Nephron (organoid): ENCODE measurements around the gene CDC42SE2.

ENCODE experiments used
- H3K27ac Mint-ChIP-seq, 3 experiments: 2 replicates each; pipeline ENCODE4 v1.8.0; 2020; ENCODE audit warnings: mixed read lengths in 3 of 3, mild to moderate bottlenecking in 2 of 3, moderate library complexity in 1 of 3
- H3K27me3 Mint-ChIP-seq: 2 replicates; pipeline ENCODE4 v1.8.0; 2021; ENCODE audit warnings: low read depth, mild to moderate bottlenecking, moderate library complexity, mixed read lengths
- H3K36me3 Mint-ChIP-seq: 2 replicates; pipeline ENCODE4 v1.8.0; 2020; ENCODE audit warnings: low read depth, mixed read lengths
- H3K4me1 Mint-ChIP-seq: 2 replicates; pipeline ENCODE4 v1.8.0; 2020; ENCODE audit warnings: mixed read lengths
- H3K4me3 Mint-ChIP-seq, 3 experiments: 2 replicates each; pipeline ENCODE4 v1.8.0; 2020; ENCODE audit warnings: mild to moderate bottlenecking in 3 of 3, mixed read lengths in 3 of 3, moderate library complexity in 2 of 3
- H3K9me3 Mint-ChIP-seq: 2 replicates; pipeline ENCODE4 v1.8.0; 2020; ENCODE audit warnings: mixed read lengths
- TF ChIP-seq, protein P1 (sequence below), 3 experiments: fragments of 200-600 bp; sonication (generic); IDR thresholded peaks; one replicate each; pipeline ENCODE4 v1.5.0; 2021; ENCODE audit warnings: antibody characterized with exemption in 3 of 3; ENCODE audit not compliant: unreplicated experiment in 3 of 3

The CDC42SE2 gene

DNA sequence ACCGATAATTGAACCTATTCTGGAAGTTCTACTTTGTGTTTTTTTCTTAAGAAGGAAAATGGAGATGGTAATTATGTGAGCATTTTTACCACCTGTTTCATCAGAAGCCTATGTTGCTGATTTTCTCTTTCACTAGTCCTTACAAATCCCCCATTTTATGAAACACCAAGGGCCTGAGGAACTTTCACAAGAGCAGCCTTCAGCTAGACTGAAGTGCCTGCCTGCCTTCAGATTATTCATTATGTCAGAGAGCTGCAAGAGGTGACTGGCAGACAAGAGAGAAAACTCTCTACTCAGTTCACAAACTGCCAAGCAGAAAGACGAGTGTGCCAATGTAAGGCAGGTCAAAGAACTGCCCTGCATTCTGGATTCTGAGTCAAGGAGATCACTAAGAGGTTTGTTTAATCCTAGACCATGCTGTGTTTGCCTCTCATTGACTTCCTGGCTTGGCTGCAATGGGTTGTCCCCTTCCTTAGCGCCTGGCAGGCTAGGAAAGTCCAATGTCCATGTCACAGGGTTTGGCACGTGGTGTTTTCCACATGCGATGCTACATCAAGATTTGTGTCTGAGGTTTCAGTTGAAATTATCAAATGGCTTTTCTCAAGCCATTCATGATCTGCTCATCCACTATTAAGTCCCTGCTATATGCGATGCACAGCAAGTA lies 143.3 kb downstream of the CDC42SE2 start:
- no peaks in the 10 kb centered on the region for H3K27me3 Mint-ChIP-seq
- no peaks in the 10 kb centered on the region for H3K4me1 Mint-ChIP-seq
- peaks cover 10% of the 10 kb centered on the region for H3K9me3 Mint-ChIP-seq
- TF ChIP-seq, protein P1, sequence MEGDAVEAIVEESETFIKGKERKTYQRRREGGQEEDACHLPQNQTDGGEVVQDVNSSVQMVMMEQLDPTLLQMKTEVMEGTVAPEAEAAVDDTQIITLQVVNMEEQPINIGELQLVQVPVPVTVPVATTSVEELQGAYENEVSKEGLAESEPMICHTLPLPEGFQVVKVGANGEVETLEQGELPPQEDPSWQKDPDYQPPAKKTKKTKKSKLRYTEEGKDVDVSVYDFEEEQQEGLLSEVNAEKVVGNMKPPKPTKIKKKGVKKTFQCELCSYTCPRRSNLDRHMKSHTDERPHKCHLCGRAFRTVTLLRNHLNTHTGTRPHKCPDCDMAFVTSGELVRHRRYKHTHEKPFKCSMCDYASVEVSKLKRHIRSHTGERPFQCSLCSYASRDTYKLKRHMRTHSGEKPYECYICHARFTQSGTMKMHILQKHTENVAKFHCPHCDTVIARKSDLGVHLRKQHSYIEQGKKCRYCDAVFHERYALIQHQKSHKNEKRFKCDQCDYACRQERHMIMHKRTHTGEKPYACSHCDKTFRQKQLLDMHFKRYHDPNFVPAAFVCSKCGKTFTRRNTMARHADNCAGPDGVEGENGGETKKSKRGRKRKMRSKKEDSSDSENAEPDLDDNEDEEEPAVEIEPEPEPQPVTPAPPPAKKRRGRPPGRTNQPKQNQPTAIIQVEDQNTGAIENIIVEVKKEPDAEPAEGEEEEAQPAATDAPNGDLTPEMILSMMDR (IDR thresholded peaks at IDR 0.05; ENCODE audit: unreplicated experiment in 3 of 3) = no peak
- H3K27ac Mint-ChIP-seq = no peak overlapping the region
- H3K36me3 Mint-ChIP-seq = peaks cover 74% of the 10 kb centered on the region
- H3K4me3 Mint-ChIP-seq = no peak overlapping the region

DNA sequence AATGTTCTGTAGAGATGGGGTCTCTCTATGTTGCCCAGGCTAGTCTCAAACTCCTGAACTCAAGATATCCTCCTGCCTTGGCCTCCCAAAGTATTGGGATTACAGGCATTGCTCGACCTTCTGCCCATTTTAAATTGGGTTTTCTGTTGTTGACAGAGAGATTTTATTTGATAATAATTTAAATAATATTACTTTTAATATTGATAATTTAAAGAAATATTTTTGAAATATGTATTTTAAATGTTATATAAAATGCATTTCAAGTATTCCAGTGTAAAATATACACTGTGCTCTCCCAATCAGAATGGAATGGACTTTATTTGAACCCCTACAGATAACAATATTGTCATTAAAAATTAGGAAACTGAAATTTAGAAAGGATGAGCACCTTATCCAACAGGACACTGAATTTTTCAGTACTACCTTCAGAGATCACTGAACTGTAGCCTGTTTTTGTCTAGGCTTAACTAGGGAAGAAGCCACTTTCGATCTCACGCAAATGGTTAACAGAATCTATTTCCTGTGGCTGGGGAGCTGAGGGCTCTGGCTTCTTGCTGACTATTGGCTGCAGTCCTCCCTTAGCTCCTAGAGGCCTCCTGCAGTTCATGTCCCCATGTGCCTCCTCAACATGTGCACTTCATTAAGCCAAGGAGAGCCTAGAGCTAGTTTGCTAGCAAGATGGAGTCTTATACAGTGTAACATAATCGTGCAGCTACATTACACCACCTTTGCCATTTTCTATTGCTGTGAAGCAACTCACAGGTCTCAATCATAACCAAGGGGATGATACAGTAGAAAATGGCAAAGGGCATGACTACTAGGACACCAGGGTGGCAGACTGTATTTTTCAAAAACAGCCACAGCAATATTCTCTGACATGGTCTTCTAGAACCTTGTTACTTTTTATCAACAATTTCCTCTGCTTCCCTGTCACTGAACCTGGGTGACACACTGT lies 150.0 kb downstream of the CDC42SE2 start:
- H3K4me3 Mint-ChIP-seq = no peak overlapping the region
- TF ChIP-seq, protein P1 (IDR thresholded peaks at IDR 0.05; ENCODE audit: unreplicated experiment in 3 of 3) = no peak
- peak overlapping the region in 1 of 3 experiments; percentile 34 for H3K27ac Mint-ChIP-seq
- no peaks in the 10 kb centered on the region for H3K9me3 Mint-ChIP-seq
- peaks cover 25% of the 10 kb centered on the region for H3K36me3 Mint-ChIP-seq
- H3K27me3 Mint-ChIP-seq = no peaks in the 10 kb centered on the region
- no peaks in the 10 kb centered on the region for H3K4me1 Mint-ChIP-seq

DNA sequence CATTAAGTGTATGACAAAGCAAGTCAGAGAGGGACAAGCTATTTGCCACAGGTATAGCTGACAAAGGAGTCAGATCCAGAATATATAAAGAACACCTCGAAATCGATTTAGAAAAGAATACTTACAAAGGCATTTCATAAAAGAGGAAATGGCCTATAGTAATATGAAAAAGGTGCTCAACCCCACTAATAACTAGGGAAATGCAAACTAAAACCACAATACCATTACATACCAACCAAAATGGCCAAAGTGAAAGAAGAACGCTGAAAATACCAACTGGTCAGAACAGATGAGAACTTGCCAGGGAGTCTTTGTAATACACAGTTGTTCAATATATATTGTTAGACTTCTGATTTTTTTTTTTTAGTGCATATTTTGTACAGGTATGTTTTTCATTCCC lies 152.9 kb downstream of the CDC42SE2 start:
- TF ChIP-seq, protein P1 (IDR thresholded peaks at IDR 0.05; ENCODE audit: unreplicated experiment in 3 of 3) = no peak
- no peaks in the 10 kb centered on the region for H3K4me1 Mint-ChIP-seq
- H3K27ac Mint-ChIP-seq = no peak overlapping the region
- H3K36me3 Mint-ChIP-seq = peaks cover 15% of the 10 kb centered on the region
- H3K27me3 Mint-ChIP-seq = no peaks in the 10 kb centered on the region
- H3K4me3 Mint-ChIP-seq = no peak overlapping the region
- H3K9me3 Mint-ChIP-seq = no peaks in the 10 kb centered on the region

DNA sequence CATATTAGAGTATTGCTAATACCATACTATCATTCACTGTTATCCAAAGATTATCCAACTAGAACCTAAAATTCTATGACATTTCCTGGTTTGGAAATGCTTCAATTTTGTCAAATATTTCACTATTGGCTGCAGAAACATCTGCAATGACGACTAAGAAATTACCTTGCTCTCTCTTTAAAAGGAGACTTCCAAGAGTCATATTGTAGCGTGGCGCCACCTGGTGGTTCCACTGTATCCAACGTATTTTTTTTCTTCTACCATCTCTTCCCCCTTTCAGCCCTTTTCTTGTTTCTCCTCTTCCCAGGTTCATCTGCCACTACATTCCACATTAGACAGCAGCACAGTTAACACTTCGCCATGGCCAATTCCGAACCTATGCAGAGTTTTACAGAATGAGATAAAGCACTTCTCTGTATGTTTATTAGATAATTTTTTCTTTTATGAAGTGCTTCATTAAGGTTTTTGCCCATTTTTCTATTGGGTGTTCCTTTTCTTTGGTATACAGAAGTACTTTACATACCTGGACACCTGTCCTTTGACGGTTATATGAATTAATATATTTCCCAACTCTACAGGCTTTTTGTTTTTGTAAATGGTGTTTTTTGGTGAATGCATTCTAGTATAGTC lies 153.5 kb downstream of the CDC42SE2 start:
- Mint-ChIP-seq H3K4me3 (no peak overlapping the region), H3K27ac (no peak overlapping the region), H3K9me3 (no peaks in the 10 kb centered on the region), H3K36me3 (peaks cover 21% of the 10 kb centered on the region), H3K27me3 (no peaks in the 10 kb centered on the region), H3K4me1 (no peaks in the 10 kb centered on the region)
- TF ChIP-seq, protein P1 (IDR thresholded peaks at IDR 0.05; ENCODE audit: unreplicated experiment in 3 of 3) = peak; percentile 75 to 86 (median 81)

DNA sequence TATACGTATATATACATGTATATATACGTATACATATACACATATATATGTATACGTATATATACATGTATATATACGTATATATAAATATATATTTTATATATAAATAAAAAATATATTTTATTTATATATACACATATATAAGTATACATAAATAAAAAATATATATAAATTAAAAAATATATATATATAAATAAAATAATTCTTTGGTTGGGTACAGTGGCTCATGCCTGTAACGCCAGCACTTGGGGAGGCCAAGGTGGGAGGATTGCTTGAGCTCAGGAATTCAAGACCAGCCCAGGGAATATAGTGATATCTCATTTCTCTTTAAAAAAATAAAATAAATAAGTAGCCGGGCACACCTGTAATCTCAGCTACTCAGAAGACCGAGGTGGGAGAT lies 155.0 kb downstream of the CDC42SE2 start:
- no peaks in the 10 kb centered on the region for H3K27me3 Mint-ChIP-seq

More for the DNA sequence above, 155.0 kb downstream of the CDC42SE2 start:
- H3K4me3 Mint-ChIP-seq = no peak overlapping the region
- no peaks in the 10 kb centered on the region for H3K4me1 Mint-ChIP-seq
- peaks cover 26% of the 10 kb centered on the region for H3K36me3 Mint-ChIP-seq
- TF ChIP-seq, protein P1 (IDR thresholded peaks at IDR 0.05; ENCODE audit: unreplicated experiment in 3 of 3) = no peak
- no peak overlapping the region for H3K27ac Mint-ChIP-seq
- H3K9me3 Mint-ChIP-seq = no peaks in the 10 kb centered on the region
